IPS DF 19.7 (cell line): Measurements from ENCODE around the gene ELMO1.

Experiments used
- DNase-seq: peaks from one replicate; pipeline ENCODE4 v3.0.0-alpha.2; 2013; ENCODE audit warnings: low read depth, low spot score

The ELMO1 gene

DNA sequence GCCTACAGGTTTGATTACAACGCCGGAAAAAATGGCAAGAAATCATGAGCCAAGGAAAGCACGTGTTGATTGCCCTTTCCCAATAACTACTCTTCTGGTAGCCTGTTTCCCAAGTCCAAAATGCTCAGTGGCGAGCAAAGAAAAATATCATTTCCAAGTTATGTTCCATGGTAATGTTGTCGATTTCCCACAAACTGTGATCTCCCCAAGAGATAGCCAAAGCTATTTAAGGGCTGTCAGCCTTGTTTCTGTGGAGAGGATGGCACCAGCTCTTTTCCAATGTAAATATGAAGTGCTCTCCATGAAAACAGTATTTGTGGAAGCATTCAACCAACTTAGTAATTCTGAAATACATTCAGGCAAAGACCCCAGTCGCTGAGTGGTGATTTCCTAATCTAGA lies 491.9 kb downstream of the ELMO1 start:
- no peak for DNase-seq

DNA sequence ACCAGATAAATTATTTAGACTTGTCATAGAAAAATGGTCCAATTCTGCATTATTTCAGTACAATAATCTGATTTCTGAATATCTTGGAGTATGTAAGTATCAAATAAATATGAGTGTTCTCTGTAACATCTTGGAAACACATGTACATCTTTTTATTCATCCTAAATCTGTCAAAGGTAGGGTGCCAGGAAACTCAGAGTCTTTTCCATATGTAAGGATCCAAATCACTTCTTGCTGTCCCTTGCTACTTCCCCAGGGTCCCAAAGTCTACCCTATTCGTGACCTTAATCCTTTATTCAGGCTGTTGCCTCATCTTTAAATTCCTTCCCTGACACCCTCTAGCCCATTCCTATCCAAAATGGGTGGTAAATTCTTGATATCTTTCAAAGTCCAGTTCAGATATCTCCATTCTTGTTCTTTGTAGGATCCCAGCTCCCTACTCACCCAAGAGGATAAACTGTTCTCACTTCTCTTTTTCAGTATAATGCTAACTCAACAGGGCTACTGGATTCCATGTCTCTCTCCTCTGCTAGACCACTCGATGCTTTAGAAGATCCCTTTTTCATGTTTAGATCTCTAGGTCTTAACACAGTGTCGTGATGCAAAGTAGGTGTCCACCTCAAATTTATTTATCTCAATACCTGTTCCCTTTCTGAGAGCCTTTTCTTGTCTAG lies 493.1 kb downstream of the ELMO1 start:
- DNase-seq: no peak

DNA sequence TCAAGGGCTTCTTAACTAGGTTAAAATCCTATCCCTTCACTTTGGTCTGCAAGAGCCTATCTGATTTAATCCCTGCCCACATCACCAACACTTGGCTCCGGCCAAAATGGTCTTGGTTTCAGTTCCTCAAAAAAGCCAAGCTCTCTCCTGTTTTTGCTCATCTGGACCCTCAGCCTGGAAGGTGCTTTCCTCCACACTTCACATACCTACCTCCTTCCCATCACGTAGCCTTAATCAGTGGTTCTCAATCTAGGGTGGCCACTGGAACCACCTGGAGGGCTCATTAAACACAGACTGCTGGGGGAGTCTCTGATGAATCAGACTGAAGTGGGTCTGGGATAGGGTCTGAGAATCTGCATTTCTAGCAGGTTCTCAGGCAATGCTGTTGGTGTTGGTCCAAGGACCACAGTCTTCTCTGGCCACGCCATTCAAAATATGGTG lies 497.4 kb downstream of the ELMO1 start:
- no peak for DNase-seq

DNA sequence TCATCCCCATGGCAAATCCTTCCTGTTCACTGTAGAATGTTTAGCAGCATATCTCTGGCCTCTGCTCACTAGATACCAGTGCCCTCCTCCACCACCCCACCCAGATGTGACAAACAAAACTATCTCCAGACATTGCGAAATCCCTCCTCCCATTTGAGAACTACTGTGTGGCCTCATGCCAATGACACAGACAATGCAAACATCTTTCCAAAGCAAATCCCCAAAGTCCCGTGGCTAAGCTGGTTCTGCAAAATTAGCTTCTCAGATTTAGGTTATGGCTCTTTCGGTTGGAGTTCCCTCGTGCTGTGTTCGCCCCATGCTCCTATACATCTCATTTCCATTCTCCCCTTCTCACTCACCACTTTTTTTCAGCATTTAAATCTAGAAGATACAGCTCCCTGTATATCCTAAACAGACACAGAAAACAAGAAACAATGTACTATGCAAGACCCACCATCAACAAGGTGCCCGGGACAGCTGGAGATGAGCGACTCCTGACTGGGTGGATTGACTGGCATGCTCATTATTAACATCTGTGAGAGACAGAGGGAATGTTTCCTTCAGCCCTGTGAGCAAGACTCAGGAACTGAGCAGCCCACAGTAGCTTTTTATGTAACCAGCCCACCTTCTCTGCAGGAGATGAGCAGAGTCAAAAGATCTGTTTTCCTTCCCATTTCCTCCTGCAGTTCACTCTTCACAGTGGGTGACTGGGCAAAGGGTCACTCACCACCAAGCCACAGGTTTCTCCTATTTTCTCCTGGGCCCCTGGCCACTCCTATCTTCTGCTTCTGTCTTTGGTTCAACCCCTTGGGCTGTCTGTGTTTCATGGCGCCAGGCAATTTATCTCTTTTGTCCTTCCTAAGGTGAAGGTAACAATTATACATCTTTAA lies 498.7 kb downstream of the ELMO1 start:
- no peak for DNase-seq

DNA sequence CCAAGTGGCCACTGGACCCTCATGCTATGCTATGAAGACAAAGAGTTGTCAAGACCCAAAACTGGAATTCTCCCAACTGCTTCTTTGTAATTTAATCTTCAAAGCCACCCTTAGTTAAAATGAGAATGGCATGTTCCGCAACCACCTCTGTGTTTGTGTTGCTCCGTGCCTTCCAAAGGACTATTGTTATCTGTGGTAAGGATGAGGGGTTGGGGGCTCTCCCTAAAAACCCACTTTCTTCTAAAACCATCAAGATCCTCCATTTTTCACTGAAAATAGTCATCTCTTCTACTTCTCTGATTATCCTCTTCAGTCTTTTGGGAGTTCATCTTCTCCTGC lies 502.3 kb downstream of the ELMO1 start:
- DNase-seq: no peak

DNA sequence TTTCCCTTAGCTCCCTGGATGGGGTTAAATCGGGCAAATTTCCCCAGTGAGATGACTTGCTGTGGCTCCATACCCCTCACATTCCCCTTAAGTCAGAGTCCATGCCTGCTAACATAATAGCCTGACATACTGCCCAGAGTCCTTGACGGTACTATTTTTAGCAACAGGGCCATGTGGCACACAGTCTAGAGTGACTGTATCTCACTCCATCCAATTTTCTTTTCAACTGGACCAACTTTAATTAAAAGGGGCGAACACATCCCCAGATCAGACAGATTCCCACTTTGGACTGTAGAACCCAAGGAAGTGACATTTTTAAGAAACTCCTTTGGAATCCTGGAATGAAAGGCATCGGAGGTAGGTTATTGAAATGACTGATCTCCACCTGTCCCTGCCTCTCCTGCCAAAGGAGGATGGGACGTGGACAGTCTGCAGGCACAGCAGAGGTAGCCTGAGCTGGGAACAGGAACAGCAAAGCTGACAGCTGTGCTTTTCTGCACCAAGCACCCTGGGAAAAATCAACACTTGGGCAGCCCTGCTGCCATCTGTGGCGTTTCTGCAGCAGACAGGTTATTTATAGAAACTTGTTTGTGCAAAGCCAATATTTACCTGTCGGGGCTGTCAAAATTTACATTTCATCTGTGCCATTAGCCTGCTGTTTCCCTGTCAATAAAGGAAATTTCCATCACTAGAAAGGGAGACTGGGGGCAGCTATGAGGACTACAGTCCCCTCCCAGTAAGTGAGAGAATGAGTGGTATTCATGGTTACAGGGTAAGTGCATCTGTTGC lies 502.9 kb downstream of the ELMO1 start:
- DNase-seq: no peak

DNA sequence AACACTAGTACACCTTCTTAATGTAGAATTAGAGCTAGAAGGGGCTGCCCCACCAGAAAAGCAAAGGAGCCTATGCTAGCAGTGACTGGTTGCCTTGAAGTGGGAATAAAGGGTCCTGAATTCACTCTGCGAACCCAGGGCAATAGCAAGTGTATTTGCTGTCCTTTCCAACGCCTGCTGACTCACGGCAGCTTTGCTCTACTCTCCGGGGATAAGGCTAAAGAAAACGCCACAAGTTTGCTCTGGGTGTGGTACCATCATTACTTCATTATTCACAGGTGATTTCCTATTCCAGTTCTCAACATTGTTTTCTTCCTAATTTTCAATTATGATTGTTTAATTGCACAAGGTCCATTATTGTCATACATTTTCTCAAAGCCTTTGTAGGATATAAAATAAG lies 503.8 kb downstream of the ELMO1 start:
- DNase-seq: no peak

DNA sequence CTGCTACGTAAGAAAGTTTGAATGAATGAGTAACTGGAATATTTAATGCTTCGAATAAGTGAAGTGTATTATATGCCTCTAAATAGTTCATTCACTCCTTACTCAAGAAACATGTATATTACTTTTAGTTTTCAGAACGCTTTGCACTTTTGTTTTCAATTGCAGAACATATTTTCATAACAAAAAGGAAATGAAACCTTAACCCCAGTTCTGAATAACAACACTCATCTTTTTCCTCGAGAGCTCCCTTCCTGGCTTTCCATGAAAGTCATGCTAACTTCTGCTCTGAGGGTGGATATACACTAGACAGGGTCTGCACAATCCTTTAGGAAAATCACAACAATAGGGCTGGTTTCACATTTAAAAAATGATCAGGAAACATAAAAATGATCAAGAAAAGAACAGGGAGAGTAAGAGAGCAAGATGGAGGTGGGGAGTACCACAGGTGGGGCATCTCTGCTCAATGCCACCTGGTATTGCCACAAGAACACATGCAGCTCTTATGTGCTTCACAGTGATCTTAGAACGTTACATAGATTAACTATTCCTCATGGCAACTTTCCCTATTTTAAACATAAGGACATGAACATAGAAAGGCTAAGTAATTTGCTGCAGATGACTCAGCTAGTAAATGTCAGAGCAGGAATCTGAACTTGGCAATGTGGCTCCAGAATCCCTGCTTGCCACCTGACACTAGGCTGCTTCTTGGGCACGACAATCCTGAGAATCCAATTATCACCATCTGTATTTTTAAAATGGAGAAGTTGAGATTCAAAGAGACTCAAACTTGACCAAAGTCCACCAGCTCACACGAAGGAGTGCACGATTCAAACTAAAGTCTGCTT lies 504.9 kb downstream of the ELMO1 start:
- DNase-seq: no peak

DNA sequence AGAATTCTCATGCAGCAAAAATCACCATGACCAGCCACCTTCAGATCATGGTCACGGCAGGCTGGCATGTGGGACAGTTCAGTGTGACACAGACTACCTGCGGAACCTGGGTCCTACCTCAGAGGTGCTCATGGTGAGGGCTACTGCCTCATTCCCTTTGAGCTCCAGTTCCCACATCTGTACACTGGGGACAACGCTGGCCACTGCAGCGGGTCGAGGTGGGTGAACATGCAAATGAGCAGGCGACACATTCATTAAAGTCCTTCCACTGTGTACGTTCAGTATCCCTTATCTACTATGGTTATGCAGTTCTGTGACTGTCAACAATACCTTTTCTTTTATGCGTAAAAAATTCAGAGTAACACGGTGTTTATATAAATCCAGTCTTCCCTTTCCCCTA lies 505.7 kb downstream of the ELMO1 start:
- no peak for DNase-seq

DNA sequence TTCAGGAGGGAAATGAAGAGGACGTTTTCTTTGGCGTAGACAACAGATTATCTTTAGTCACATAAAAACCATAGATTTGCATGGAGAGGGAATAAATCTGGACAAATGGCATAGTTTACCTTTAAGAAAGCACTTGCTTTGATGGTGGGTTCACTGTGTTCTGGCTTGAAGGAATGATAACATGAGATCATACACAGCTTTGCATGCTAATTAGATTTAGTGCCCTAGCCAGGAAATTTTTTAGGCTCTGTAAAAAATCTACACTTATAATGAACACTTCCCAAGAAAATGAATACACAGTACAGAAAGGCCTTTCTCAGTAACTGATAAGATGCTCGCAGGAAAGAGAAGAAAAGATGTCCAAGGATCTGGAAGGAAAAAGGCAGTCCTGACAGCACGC lies 506.1 kb downstream of the ELMO1 start:
- no peak for DNase-seq

DNA sequence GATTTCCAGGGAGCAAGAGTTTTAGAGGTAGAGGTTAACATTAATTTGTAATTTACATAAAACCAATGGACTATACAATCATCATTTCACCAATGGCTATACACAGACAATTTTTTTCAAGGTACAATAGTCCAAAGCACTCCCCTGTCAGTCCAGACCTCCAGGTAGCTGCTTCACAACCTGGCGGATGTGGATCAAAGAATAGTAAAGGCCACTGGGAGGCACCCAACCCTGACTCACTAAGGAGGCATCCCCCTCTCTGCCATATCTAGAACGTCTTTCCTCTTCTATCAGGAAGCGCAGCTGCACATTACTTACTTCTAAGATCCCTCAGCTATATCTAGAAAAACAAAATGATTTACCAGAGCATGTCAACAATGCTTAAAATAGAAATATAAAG lies 506.6 kb downstream of the ELMO1 start:
- DNase-seq: no peak

DNA sequence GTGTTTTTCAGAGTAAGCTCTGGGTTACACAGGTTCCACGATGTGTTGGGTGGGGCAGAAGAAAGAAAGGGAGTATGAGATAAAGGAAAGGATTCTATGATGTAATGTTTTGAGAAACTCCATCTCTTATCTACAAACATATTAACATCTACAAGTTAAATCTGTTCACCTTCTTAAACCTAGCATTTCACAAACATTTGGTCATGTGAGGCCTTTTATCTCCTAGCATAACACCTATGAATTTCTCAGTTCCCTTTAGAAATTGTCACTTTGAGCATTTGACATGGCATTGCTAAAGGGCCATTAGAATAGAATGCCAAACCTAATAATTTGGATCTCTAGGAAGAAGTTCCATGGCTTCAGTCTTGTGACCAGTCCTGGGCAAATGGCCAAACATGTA lies 507.3 kb downstream of the ELMO1 start:
- DNase-seq: no peak

DNA sequence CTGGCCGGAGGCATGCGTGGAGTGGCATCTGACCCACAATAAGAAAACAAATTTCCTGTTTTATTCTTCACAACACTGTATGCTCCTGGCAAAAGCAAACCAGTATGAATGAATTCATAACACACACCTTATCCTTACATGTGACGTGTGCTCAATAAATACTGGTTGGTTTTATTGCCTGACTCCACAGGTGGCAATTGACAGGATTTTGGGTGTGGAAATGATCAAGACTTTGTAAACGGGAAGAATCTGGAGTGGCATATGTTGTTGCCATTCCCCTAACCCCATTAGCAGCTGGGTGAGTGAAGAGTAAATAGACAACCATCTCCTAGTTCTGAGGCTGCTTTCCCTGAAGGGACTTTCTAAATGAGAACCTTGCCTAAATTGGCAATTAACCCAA lies 508.8 kb downstream of the ELMO1 start:
- DNase-seq: no peak

DNA sequence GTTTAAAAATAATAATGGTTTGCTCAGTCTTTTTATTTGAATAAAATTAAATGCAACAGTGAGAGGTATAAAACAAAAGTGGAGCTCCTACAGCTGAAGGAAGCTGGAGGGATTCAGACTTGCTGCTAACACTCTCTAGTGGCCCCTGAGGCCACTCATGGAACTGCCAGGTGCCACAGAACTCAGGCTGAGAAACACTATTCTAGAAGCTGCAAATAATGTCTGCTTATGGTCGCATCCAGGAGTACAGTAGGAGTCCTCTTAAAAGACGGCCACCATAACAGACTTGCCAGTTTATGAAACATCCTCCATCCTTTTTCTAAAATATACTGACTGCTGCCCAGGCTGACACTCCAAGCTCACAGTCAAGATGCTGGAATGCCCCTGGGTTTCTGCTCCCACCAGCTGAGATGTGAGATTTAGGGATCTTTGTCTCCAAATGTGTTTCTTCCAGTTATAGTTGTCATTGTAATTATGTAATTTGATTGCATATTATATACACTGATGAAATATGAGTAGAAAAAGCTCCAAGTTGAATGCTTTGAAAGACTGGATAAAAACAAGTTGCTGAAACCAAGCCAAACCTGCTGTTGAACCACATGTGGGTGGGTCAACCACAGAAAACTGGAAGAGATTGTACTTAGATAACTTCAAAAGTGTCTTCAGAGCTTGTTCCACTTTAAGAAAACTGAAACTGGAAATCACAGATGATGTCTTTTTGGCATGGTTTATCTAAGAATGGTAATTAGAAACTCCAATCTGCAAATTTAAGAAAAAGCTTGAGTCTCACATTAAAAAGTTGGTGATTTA lies 510.7 kb downstream of the ELMO1 start:
- no peak for DNase-seq

DNA sequence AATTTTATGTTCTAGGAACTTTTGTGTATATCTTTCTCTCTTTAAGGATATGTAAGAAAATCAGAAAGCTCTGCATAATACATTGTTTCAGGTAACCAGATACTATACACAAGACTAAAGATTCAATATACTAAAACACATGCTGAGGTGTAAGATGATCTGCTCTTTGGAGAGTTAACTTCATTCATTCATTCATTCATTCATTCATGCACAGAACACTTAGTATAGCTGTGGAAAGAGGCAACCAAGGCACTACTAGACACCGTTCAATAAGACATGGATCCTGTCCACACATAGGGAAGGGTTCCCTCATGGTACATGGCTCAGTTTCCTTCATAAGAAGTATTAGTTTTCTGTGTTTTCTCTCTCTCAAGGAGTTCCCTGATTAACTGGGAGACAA lies 516.8 kb downstream of the ELMO1 start:
- no peak for DNase-seq

DNA sequence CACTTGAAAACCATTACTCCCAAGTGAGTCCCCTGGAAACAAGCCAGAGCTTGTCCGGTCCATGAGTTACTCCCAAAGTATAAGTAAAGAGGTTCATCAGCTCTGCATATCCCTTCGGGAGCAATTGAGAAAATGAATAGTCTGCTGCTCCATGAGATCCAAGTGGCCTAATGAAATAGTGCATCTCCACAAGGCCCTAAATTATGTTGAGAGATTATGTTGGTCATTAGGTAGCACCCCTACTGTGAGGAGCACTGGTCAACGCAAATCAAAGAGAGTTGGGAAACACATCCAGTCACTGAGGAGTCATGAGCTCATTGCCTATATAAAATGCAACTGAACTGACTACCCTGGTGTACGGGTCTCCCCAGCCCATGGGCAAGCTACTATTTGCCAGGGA lies 518.9 kb downstream of the ELMO1 start:
- no peak for DNase-seq

DNA sequence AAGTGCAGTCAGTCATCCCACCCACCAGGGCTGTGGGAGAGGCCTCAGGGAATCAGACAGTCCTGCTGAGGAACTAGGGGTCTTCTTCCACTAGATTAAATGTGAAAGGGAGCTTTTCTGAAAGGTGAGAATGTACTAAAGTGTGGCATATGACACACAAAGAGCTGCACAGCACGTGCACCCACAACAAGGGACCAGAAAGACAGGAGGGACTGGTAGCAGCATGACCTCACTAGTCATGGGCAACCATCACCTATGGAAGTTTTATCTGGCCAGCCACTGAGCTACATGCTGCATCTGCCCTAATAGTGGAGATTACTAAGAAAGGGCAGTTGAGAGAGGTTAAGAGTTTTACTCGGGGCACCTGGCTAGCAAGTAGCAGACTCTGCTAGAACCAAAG lies 519.9 kb downstream of the ELMO1 start:
- DNase-seq: no peak

DNA sequence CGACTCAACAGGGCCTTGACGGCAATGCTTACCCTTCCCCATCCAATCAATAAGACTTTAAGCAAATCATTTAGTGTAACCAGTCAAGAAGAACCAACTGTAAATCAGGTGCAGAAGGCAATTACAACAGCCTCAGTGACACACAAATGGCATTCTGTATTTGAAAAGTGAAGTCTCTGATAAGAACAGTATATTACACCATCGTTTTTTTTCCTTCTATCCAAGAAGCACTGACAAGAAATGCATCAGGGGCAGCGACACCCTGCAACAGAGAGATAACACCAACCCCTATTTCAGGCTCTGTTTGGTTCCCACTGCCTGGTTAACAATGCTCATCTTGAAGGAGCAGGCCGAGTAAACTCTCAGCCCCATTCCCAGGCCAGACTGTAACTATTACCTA lies 520.4 kb downstream of the ELMO1 start:
- DNase-seq: no peak

DNA sequence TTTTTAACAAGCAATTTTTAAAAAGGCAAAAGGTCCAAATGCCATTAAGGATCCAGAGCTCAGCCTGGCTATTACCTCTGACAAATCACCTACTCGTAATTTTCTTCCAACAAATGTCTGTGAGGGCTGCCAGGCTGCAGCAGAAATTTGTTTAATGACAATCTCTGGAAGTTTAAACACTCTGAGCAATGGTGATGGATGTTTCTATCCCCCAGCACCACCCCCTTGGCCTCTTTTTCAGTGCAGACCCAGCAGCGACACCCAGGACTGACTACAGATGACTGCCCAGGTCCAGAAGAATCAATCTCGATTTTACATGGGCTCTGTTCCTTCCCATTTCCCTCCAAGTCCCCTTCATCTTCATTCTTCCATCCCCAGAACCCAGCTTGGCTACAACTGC lies 523.0 kb downstream of the ELMO1 start:
- no peak for DNase-seq

DNA sequence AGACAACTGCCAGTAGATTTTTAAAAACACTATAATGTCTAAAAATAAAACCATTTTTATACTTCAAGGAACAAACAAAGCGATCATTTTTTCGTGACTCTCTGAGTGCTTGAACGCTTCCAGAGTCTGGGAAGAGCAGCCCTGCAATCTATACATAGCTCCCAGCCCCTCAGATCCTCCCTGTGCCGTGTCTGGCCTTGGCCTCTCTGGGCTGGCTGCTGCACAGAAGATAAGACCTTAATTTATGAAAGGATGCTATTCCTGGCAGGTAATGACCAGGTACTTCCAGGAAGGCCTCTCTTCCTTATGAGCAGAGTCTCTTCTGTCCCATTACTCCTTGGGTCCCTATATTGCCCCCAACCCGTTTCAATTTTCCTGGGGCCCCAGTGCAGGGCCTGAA lies 523.5 kb downstream of the ELMO1 start:
- DNase-seq: no peak

DNA sequence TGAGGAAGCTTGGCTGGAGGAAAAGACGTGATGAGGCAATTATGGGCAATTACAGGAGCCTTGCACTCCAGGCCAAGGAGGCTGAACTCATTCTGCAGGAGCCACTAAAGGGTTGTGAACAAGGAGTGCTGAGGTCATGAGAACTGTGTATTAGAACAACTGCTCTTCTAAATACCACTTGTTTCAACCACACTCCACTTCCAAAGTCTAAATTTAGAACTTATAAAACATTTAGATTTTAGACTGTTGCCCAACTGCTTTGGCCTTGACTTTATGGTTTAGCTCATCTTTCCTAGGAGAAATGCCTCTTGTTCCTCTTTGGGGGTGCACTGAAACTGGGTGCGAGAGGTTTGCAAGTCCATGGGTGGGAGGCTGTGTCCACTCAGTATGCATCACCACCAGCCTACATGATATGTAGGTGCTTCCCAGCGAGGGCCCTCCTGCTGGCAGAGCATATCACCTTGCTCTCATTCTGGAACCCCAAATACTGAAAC lies 524.7 kb downstream of the ELMO1 start:
- DNase-seq: no peak
